Breast epithelium (tissue), 3 donors: ENCODE data around the gene RNF220.

Experiments used
- POLR2A ChIP-seq: fragments of 450-650 bp; IDR thresholded peaks from one replicate; pipeline ENCODE4 v1.6.1; 2016; ENCODE audit warnings: antibody characterized with exemption, mild to moderate bottlenecking, moderate library complexity
- TF ChIP-seq, protein P1 (sequence below), 3 donors: fragments of 450-650 bp; IDR thresholded peaks; one replicate each; pipeline ENCODE4 v1.5.1; 2016 to 2017; ENCODE audit warnings: antibody characterized with exemption in 3 of 3, mild to moderate bottlenecking in 3 of 3, moderate library complexity in 3 of 3

DNA sequence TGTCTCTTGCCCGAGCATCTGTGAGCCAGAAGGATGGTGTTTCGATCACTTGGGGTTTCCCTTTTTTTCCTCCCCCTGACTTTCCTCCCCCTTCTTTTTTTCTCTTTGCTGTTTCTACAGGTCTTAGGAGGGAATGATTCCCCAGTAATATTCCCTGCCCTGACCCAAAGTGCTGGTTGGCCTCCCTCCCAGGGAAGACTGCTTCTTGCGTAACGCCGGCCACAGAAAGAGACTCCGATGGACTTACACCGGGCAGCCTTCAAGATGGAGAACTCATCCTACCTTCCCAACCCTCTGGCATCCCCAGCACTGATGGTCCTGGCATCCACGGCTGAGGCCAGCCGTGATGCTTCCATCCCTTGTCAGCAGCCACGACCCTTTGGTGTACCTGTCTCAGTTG lies 6.8 kb downstream of the RNF220 start:
- TF ChIP-seq, protein P1, sequence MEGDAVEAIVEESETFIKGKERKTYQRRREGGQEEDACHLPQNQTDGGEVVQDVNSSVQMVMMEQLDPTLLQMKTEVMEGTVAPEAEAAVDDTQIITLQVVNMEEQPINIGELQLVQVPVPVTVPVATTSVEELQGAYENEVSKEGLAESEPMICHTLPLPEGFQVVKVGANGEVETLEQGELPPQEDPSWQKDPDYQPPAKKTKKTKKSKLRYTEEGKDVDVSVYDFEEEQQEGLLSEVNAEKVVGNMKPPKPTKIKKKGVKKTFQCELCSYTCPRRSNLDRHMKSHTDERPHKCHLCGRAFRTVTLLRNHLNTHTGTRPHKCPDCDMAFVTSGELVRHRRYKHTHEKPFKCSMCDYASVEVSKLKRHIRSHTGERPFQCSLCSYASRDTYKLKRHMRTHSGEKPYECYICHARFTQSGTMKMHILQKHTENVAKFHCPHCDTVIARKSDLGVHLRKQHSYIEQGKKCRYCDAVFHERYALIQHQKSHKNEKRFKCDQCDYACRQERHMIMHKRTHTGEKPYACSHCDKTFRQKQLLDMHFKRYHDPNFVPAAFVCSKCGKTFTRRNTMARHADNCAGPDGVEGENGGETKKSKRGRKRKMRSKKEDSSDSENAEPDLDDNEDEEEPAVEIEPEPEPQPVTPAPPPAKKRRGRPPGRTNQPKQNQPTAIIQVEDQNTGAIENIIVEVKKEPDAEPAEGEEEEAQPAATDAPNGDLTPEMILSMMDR (IDR thresholded peaks at IDR 0.05) = no peak
- TF ChIP-seq POLR2A = no peak
